Measurements from ENCODE around the gene NBEAL2.

Gene NBEAL2

DNA sequence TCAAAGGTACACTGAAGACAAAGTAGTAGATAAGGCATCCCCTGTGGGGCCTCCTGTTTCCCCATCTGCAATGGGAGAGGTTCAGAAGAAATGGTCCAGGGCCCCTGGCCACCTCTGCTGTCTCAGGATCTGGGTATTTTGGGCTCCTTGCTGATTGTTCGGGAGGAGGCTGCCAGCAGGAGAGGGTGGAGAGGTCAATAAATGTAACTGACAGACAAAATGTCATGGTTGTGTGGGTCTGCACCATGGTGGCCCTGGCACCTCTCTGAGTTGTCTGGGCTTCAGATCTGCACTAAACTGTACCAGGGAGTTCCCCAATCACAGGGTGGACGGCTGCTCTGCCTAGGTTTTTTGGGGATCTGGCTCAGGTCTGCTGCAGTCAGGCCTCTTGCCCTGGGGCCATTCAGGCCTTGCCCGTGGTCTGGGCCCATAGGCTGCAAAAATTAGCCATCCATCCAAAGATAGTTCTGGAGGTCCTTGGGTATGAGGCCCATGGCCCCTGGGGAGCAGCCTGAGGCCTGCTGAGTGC is 7.4 kb downstream of the NBEAL2 start:
- DNase-seq: no peak

DNA sequence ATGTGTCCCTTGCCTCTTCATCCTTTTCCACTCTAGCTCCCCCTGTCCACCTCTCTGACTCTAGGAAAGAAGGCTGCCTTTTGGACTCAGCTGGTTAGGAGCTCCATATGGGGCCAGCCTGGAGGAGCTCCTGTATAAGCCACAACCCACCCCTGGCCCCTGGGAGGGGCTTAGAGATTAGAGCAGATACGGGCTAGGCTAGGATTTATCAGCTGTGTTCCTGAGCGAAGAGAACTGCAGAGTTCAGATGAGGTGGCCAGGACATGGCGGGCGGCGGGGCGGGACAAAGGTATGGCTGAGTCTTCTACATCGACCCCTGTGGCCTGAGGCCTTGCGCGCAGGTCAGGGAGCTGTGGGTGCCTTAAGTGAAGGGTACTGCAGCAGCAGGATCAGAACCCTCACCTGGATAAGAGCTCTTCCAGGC is 7.9 kb downstream of the NBEAL2 start:
- no peak for DNase-seq

DNA sequence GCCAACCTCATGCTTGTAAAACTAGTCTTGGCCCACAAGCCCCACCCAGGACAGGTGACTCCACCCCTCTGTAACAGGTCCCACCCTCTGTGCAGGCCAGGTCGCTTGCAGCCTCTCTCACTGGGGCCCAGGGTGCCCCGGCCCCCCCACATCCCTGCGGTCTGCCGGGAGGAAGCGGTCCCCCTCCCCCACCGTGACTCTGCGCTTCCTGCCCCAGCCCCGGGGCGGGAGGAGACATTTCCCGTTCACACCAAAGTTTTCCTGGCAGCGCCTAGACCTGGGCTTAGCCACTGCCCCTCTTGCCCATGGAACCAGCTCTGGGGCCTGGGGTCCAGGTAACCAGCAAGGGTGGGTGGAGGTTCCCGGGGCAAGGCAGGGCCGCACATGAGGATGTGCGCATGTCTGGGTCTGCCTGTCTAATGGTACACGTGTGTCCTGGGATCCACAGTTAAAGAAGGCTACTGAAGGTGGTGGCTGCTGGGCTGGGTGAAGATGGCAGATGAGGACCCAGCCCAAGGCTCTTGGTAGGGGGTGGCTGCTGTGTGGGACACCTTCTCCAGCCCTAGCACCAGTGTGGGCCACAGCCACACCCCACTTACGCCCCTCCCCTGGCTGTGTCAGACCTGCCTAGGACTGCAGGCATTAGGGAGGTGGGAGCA is 8.4 kb downstream of the NBEAL2 start:
- peak; percentile 77 for DNase-seq

DNA sequence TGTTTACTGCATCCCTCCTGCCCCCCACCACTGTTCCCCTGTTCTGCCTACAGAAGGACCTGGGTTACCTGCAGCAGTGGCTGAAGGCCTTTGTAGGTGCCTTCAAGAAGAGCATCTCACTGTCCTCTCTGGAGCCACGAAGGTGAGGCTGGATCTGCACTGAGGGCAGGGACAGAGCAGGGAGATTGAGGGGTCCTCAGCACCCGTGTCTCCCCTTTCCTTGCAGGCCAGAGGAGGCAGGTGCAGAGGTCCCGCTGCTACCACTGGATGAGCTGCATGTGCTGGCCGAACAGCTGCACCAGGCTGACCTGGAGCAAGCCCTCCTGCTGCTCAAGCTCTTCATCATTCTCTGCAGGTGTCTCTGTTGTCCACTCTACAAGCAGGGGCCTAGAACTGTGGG is 9.2 kb downstream of the NBEAL2 start:
- DNase-seq: no peak

DNA sequence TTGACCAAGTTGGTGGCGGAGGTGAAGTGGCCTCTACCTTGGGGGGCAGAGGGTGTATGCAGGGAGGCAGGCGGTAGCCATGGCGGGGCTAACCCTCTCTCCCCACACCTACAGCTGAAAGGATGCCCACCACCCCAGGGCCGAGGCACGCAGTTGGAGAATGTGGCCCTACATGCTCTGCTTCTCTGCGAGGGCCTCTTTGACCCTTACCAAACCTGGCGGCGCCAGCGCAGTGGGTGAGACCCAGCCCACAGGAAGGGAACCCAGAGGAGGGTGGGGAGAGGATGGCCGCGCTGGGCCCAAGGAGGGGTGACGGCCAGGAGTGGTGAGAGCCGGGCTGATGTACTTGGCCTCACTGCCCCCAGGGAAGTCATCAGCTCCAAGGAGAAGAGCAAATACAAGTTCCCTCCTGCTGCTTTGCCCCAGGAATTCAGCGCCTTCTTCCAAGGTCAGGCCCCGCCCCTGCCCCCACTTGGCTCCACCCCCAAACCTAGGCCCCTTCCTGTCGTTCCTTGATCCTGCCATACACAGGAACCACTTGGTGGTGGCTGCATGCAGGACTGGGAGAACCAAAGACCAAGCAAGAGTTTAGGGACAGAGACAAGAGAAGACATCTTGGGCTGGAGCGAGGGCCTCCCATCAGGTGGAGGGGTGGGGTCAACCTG is 9.8 kb downstream of the NBEAL2 start:
- no peak for DNase-seq

DNA sequence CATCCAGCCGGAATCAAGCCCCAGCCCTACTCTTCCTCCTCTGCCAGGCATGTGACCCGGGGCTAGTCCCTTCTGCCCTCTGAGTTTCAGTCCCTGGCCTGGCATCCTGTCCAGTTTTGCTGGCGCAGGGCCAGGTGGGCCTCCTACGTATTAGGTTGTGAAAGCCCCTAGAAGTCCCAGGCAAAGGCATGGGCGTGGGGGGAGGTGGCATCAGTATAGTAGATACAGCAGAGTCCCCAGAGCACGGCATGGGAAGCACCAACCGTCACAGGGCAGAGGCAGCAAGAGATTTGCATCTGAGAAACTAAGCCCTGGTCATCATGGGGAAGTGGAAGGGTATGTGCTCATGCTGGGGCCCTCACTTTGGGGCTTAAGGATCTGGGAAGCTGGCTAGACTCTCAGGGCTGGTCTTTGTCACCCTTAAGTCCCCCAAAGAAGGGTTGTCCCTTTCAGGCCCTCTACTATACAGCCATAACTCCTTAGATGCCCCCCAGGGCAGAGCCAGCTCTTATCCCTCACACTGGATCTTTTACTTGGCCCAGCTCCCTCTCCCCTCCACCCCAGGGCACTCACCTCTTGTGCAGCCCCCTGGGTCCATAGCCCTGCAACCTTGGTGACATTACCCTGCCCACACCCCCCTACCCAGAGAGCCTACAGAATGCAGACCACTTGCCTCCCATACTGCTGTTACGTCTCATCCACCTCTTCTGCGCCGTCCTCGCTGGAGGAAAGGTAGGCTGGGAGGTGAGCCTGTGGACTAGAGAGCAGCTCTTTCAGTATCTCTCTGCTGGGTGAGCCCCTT is 11.3 kb downstream of the NBEAL2 start:
- DNase-seq: no peak

DNA sequence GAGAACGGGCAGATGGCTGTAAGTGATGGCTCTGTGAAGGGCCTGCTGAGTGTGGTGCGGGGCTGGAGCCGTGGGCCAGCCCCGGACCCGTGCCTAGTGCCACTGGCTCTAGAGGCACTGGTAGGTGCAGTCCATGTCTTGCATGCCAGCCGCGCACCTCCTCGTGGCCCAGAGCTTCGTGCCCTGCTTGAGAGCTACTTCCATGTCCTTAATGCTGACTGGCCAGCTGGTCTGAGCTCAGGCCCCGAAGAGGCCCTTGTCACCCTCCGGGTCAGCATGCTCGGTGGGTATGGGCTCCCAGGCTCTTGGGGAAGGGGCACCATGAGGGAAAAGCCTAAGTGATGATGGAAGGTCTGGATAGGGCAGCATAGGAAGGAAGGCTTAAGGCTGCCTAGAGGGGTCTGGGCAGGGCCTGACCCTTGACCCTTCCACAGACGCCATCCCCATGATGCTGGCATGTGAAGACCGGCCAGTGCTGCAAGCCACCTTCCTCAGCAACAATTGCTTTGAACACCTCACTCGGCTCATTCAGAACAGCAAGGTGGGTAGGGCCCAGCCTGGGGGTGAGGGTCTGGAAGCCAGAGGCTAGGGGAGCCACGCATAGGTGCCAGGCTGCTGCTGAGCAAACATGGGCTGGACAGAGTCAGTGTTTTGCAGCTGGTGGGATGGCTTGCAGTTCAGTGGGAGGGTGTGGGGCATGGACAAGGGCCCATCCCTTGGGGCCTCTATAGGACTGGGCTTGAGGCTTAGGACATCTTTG is 12.1 kb downstream of the NBEAL2 start:
- DNase-seq: no peak

DNA sequence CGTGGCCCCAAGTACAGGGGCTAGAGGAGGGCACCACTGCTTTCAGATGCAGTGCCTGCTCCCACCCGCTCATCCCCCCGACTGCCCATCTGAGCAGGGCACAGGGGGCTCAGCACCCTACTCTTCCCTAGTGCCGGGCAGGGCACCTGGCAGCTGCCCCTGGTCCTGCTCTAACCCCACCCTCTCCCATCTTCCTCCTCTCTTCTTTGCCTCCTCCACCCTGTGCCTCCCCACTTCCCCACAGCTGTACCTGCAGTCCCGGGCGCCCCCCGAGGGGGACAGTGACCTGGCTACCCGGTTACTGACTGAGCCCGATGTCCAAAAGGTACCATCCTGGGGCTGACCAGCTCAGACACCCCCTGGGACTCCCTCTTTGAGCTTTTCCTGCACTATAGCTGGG is 12.8 kb downstream of the NBEAL2 start:
- no peak for DNase-seq

DNA sequence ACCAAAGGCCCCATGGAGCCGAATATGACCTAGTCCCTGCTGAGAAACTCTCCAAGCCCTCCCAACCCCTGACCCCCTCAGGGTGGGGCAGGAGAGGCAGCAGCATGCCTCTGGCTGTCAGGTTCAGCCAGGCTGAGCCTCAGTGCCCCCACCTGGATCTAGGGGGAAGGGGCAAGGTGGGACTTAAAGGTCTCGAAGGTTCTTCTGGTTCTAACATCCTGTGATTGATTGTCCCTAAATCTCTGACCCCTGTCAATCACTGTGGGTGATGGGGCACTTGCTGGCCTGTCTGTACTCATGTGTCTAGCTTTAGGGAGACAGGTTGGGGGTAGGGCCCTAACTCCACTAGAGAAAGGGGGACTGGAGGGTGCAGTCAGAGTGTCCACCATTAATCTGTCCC is 13.8 kb downstream of the NBEAL2 start:
- no peak for DNase-seq

DNA sequence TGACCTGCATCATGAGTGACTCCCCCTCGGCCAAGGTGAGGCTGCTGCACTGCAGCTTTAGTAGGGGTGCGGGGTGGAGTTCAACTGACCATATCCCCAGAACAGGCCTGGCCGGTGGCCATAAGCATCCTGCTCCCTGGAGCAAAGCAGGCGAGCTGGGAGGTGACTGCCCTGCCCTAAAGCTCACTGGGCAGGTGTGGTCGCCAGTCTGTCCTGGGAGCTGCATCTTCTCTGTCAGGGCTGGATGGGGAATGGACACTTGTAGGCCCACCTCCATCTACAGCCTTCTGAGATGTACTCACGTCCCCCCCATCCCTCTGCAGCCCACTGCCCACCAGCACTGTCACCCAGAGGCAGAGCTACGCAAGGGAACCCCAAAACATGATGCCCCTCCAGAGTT is 14.5 kb downstream of the NBEAL2 start:
- no peak for DNase-seq

DNA sequence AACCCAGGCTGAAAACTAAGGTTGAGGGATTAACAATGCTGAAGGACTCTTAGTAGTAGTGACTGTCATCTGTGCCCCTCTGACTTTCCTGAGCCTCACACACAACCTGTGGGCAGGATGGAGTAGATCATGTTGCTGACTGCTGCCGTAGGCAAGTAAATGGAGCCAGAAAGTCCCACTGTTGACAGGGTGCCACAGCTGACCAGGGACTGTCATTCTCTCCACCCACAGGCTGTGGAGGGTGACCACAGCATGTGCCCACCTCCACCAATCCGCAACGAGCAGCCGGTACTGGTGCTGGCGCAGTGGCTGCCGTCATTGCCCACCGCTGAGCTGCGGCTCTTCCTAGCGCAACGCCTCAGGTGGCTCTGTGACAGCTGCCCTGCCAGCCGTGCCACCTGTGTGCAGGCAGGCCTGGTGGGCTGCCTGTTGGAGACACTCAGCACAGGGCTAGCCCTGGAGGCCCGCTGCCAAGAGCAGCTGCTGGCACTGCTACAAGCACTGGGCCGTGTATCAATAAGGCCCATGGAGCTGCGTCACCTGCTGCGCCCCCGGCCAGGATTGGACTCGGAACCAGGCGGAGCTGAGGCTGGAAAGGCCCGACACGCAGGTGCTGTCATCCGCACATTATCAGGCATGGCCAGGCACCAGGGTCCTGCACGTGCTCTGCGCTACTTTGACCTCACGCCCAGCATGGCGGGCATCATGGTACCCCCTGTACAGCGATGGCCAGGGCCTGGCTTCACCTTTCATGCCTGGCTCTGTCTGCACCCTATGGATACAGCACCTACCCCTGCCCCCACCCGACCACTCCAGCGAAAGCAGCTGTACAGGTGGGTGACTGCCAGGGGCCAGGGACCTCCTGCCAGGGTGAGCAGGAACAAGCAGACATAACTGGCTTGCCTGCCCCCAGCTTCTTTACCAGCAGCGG is 15.6 kb downstream of the NBEAL2 start:
- DNase-seq: no peak

DNA sequence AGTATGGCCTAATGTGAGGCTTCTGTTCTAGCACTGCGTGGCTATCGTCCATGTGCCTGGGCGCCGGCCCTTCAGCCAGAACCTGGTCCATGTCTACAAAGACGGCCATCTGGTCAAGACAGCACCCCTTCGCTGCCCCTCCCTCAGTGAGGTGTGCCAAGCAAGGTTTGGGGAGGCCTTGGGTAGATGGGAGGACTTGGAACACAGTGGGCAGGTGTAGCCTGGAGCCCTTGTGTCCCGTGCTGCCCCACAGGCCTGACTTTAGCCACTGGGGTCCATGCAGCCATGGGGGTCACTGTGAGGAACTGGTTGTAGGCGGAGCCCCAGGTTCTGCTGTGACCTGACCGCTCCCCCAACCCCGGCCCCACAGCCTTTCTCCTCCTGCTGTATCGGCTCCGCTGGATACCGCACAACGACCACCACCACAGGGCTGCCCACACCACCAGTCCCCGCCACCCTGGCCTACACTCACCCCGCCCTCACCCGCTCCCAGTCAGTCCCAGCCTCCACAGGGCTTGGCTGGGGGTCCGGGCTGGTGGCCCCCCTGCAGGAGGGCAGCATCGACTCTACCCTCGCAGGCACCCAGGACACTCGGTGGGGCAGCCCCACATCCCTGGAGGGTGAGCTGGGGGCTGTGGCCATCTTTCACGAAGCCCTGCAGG is 16.6 kb downstream of the NBEAL2 start:
- no peak for DNase-seq

DNA sequence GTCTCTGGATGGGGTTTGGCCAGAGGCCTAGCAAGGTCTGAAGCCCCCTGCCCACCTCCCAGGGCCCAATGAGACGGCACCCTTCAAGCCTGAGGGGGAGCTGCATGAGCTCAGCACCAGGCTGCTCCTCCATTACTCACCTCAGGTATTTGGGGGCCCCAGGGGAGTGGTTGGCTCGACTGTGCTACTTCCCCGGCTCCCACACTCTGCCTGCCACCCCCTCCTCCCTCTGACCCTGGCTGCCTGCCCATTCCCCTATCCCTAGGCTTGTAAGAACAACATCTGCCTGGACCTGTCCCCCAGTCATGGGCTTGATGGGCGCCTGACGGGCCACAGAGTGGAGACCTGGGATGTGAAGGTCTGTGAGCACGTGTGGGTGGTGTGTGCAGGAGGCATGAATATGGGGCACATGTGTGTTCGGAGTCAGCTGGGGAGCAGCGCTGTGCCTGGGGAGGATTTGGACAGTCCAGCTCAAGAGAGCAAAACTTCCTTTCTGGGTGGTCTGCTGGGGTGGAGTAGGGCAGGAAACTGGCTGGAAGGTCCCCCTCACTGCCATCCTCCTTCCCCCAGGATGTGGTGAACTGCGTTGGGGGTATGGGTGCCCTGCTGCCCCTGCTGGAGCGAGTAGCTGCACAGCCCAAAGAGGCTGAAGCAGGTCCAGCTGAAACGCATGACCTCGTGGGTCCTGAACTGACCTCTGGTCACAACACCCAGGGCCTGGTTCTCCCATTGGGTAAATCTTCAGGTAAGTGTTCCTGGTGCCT is 17.4 kb downstream of the NBEAL2 start:
- DNase-seq: no peak

DNA sequence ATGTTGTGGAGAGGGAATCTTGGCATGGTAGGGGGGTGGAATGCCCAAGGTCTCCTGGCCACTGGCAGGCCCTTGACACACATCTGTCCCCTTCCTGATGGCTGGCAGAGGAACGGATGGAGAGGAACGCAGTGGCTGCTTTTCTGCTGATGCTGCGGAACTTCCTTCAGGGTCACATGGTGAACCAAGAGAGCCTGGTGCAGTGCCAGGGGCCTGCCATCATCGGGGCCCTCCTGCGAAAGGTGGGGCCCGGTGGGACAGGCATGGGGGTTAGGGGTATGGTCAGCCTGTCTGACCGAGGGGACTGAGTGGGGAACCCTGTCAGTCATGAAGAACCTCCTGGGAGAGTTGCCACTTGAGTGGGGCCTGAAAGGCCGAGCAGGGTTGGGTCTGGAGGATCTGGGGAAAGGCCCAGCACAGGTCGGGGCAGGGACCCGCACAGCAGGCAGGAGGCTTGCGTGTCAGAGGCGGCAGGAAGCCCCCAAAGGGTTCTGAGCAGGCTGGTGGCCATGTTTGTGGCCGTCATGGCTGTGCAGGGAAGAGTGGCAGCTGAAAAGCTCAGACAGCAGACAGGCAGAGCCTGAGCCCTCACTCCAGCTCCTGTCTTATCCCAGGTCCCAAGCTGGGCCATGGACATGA is 18.1 kb downstream of the NBEAL2 start:
- no peak for DNase-seq

DNA sequence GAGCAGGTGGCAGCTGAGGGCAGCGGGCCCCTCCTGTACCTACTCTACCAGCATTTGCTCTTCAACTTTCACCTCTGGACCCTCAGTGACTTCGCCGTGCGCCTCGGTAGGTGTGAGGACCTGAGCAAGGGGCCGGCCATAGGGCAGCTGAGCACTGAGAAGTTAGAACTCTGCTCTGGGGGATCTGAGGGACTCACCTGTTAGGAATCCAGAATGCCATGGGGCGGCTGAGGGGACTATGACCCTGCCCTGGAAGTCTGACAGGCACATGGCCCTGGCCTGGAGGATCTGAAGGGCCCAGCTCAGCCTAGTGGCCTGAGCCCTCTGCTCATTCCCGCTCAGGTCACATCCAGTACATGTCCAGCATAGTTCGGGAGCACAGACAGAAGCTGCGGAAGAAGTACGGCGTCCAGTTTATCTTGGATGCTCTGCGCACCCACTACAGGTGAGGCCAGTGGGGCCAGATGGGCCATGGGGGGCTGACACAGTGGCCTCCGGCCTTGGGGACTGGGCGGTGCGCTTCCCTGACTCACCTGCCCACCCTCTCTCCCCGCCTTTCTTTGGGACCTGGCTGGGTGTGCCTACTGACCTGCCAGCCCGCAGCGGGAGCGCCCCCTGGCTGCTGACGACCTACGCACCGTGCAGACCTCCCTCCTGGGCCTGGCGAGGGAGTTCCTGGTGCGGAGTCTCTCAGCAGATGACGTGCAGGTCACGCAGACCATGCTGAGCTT is 18.8 kb downstream of the NBEAL2 start:
- peak; percentile 73 for DNase-seq

DNA sequence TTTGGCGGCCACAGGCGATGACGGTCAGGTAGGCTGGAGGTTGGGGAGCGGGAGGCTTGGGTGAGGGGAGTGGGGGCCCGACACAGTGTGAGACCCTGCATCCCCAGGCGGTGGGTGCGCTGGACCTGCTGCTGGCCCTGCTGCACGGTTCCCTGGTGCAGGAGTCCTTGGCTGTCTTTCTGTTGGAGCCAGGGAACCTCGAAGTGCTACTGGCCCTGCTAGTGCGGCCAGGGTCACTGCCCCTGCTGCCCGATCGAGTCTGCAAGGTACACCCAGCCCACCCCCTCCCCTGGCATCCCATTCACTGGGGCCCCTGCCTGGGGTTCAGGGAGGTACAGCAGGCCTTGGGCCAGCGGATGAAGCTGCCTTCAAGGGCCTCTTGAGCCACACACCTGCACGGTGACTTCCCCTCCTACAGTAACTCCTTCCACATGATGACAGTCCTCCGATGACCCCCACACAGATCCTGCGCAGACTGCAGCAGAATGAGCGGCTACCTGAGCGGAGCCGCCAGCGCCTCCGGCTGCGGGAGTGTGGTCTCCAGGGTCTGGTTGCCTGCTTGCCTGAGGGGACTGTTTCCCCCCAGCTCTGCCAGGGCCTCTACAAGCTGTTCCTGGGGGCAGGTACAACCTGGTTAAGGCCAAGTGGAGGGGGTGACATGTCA is 19.5 kb downstream of the NBEAL2 start:
- no peak for DNase-seq

DNA sequence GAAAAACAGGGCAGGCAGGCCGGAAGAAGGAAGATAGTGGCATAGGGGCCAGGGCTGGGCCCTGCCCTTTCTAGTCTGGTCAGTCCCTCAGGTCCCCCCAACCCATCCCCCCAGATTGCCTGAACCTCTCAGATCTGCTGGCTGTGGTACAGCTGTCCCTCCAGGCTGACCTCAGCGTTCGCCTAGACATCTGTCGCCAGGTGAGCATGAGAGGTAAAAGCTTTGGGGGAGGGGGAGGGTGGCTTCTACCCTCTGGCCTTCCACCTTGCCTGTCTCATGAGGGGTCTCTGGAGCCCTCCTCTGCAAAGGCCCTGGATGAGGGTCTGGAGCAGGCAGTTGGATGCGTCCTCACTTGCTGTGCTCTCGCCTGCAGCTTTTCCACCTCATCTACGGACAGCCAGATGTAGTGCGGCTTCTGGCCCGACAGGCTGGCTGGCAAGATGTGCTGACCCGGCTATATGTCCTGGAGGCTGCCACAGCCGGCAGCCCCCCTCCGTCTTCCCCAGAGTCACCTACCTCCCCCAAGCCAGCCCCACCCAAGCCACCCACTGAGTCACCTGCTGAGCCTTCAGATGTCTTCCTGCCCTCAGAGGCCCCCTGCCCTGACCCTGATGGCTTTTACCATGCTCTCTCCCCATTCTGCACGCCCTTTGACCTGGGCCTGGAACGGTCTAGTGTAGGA is 20.2 kb downstream of the NBEAL2 start:
- no peak for DNase-seq

DNA sequence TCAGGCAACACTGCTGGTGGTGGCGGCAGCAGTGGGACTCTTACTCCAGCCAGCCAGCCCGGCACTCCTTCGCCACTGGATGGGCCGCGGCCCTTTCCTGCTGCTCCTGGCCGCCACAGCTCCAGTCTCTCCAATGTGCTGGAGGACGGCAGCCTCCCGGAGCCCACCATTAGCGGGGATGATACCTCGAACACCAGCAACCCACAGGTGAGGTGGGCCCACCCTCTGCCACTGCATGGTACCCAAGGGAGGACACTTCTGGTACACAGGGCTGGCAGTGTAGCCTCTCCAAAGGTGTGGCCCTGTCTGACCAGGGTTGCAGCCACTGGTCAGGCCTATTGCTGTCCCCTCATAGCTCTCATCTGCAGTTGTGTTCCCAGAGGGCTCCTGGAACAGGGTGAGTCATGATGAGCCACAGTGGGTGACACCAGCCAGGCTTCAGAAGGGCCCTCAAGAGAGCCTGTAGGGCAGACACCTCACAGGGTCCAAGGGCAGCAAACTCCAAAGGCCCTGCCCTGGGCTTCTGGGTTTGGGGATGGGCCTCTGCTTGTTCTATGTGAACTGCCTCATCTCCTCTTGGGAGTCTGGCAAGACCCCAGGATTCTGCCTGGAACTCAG is 20.8 kb downstream of the NBEAL2 start:
- no peak for DNase-seq

All from stimulated activated CD4-positive, alpha-beta T cell treated with anti-CD3 and anti-CD28 coated beads, Interleukin-12 subunit alpha, Interleukin-12 subunit beta, amount 100 ng/mL, for 4 hours (primary cell).